ENCODE measurements around the gene CALCOCO1. TPM values are rescaled to one million over a fixed set of nuclear protein-coding genes. Genes with fewer than 3 reads are reported as not detected.

CALCOCO1 gene
- total and polyA plus RNA-seq, 2 of the 13 experiments (the other 11 are each of a cell fraction or from before 2014, with no cell fraction given): 7.7 to 47.7 TPM

DNA sequence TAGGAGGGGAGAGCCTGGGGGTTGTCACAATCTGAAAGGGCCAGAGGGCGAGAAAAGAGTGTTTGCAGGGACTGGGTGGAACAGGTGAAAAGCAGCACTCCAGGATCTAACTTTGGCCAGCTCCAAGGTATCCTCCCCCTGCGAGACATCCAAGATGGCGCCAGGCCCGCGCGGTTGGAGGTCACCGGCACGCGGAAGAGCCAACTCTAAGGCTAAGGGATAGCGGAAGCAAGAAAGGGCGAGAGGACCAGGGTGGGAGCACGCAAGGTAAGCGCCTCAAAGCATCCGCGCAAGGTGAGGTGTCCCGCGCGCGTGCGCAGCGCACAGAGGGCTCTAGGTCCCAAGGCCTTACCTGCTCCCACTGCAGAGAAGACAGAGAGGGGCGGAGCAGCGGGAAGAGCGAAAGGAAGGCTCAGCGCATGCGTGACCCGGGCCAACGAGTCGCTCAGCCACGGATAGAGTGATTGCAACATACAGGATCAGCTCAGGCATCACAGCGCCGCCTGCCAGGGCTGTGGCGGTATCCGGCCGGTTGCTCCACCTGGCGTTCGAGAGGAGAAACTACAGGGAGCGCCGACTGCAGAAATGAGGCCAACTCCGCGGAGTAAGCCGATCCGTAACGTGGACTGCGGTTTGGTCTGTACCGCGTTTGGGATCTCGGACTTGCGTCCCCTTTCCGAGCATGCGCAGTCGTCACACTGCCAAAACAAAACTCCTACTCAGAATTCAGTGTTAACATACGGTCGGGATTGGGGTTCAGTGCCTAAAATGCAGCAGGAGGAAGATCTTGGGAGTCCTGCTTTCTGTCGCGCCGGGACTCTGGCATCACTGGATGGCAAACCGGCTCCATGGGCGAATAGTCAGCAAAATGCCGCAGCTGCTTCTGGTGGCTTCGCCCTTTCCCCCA, 51.3 kb downstream of the CALCOCO1 start, which contains the start of gene ATP5MC2 (continued):
- TF ChIP-seq ZNF644 (CRISPR knock-in tag; IDR thresholded peaks at IDR 0.05; ENCODE audit: low read depth): peak; percentile 98
- TF ChIP-seq, protein P1, sequence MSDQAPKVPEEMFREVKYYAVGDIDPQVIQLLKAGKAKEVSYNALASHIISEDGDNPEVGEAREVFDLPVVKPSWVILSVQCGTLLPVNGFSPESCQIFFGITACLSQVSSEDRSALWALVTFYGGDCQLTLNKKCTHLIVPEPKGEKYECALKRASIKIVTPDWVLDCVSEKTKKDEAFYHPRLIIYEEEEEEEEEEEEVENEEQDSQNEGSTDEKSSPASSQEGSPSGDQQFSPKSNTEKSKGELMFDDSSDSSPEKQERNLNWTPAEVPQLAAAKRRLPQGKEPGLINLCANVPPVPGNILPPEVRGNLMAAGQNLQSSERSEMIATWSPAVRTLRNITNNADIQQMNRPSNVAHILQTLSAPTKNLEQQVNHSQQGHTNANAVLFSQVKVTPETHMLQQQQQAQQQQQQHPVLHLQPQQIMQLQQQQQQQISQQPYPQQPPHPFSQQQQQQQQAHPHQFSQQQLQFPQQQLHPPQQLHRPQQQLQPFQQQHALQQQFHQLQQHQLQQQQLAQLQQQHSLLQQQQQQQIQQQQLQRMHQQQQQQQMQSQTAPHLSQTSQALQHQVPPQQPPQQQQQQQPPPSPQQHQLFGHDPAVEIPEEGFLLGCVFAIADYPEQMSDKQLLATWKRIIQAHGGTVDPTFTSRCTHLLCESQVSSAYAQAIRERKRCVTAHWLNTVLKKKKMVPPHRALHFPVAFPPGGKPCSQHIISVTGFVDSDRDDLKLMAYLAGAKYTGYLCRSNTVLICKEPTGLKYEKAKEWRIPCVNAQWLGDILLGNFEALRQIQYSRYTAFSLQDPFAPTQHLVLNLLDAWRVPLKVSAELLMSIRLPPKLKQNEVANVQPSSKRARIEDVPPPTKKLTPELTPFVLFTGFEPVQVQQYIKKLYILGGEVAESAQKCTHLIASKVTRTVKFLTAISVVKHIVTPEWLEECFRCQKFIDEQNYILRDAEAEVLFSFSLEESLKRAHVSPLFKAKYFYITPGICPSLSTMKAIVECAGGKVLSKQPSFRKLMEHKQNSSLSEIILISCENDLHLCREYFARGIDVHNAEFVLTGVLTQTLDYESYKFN (CRISPR knock-in tag; conservative IDR thresholded peaks at IDR 0.05): peak; percentile 43; the same call in 1 of the 2 replicates
- TF ChIP-seq, protein P2, sequence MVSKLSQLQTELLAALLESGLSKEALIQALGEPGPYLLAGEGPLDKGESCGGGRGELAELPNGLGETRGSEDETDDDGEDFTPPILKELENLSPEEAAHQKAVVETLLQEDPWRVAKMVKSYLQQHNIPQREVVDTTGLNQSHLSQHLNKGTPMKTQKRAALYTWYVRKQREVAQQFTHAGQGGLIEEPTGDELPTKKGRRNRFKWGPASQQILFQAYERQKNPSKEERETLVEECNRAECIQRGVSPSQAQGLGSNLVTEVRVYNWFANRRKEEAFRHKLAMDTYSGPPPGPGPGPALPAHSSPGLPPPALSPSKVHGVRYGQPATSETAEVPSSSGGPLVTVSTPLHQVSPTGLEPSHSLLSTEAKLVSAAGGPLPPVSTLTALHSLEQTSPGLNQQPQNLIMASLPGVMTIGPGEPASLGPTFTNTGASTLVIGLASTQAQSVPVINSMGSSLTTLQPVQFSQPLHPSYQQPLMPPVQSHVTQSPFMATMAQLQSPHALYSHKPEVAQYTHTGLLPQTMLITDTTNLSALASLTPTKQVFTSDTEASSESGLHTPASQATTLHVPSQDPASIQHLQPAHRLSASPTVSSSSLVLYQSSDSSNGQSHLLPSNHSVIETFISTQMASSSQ (IDR thresholded peaks at IDR 0.05; ENCODE audit: low read depth): no peak
- TF ChIP-seq, protein P2 (CRISPR knock-in tag; IDR thresholded peaks at IDR 0.05; ENCODE audit: borderline replicate concordance): peak; percentile 84; the same call in 1 of the 2 replicates
- no peak for TF ChIP-seq SRSF4 (IDR thresholded peaks at IDR 0.05; ENCODE audit: low read depth, low read length, poor library complexity, severe bottlenecking)
- TF ChIP-seq KAT2B (IDR thresholded peaks at IDR 0.05; ENCODE audit: borderline replicate concordance, low read depth, low read length): no peak
- TF ChIP-seq REPIN1 (CRISPR knock-in tag; IDR thresholded peaks at IDR 0.05; ENCODE audit: borderline replicate concordance, low read depth): peak; percentile 99
- peak; percentile 71 for TF ChIP-seq ARID3A (IDR thresholded peaks at IDR 0.05; ENCODE audit: low read depth, low read length)
- TF ChIP-seq ZNF562 (CRISPR knock-in tag; IDR thresholded peaks at IDR 0.05; ENCODE audit: borderline replicate concordance): 0 out of 2 replicates have a peak, but pooled peaks have one; percentile 45
- TF ChIP-seq IRF1 (CRISPR knock-in tag; IDR thresholded peaks at IDR 0.05; ENCODE audit: low read depth): peak; percentile 30; the same call in 1 of the 2 replicates
- TF ChIP-seq ZNF136 (CRISPR knock-in tag; IDR thresholded peaks at IDR 0.05; ENCODE audit: low read depth): peak; percentile 91
- TF ChIP-seq RARG (CRISPR knock-in tag; IDR thresholded peaks at IDR 0.05; ENCODE audit: low read depth): no peak
- TF ChIP-seq FIP1L1 (IDR thresholded peaks at IDR 0.05; ENCODE audit: borderline replicate concordance, insufficient read depth, low read depth, low read length): no peak
- TF ChIP-seq ZNF484 (CRISPR knock-in tag; IDR thresholded peaks at IDR 0.05; ENCODE audit: borderline replicate concordance, low read depth): 0 out of 2 replicates have a peak, but pooled peaks have one; percentile 47

Data from HepG2 (cell line).